SK-N-SH (cell line): Measurements from ENCODE around the gene POU2F1. TPM values are rescaled to one million over a fixed set of nuclear protein-coding genes. Genes with fewer than 3 reads are reported as not detected.

ENCODE experiments used
- CTCF ChIA-PET: fragments of 300-600, 350-600 bp; formaldehyde crosslinking; extraction: SDS; loops from one replicate; lab custom pipeline; 2021; lab: Yijun Ruan, JAX
- POLR2A ChIA-PET: fragments of 350-600 bp; sonication (Branson Sonifier 250); formaldehyde crosslinking; extraction: SDS; loops from one replicate; lab custom pipeline; 2020; ENCODE audit warnings: antibody characterized with exemption, inconsistent platforms; lab: Yijun Ruan, JAX
- DNase-seq: peaks from one replicate; pipeline ENCODE4 v3.0.0; 2012
- H2AFZ ChIP-seq: fragments of 200-600 bp; sonication (generic); 2 replicates; pipeline ENCODE4 v1.8.1; 2016; ENCODE audit warnings: antibody characterized with exemption, mild to moderate bottlenecking, low read depth
- H3F3A ChIP-seq: fragments of 200-600 bp; sonication (generic); replicated peaks from 2 replicates; pipeline ENCODE3; 2016; ENCODE audit warnings: antibody characterized with exemption, mild to moderate bottlenecking; ENCODE audit not compliant: insufficient read depth
- H3K27ac ChIP-seq, 2 experiments: fragments of 200-500 bp in 1 of 2; fragments of 200-600 bp in 1 of 2; sonication (Bioruptor generic) in 1 of 2; sonication (generic), shearing (Covaris generic) in 1 of 2; 2 replicates each; pipeline versions ENCODE4 v1.5.1 to v1.6.1; 2014 to 2016; ENCODE audit warnings: low read depth in 2 of 2, inconsistent platforms in 1 of 2, low read length in 1 of 2, mild to moderate bottlenecking in 1 of 2, mixed read lengths in 1 of 2
- H3K27me3 ChIP-seq: fragments of 200-600 bp; sonication (generic), shearing (Covaris generic); 2 replicates; pipeline ENCODE4 v1.6.1; 2016; ENCODE audit warnings: mixed run types; ENCODE audit not compliant: insufficient read depth
- H3K36me3 ChIP-seq, 2 experiments: fragments of 200-500 bp in 1 of 2; fragments of 200-600 bp in 1 of 2; sonication (Bioruptor generic) in 1 of 2; sonication (generic) in 1 of 2; replicated peaks in 1 of 2; 2 replicates each; pipeline versions ENCODE3 to v1.5.1; 2014 to 2016; ENCODE audit warnings: low read length in 1 of 2, mild to moderate bottlenecking in 1 of 2; ENCODE audit not compliant: insufficient read depth in 2 of 2, control insufficient read depth in 1 of 2
- H3K4me1 ChIP-seq, 2 experiments: fragments of 200-500 bp in 1 of 2; fragments of 200-600 bp in 1 of 2; sonication (Bioruptor generic) in 1 of 2; sonication (generic), shearing (Covaris generic) in 1 of 2; 2 replicates each; pipeline versions ENCODE4 v1.5.1 to v1.6.1; 2014 to 2016; ENCODE audit warnings: low read depth in 1 of 2, low read length in 1 of 2, mixed run types in 1 of 2; ENCODE audit not compliant: insufficient read depth in 2 of 2, control insufficient read depth in 1 of 2
- H3K4me2 ChIP-seq: fragments of 200-600 bp; sonication (generic), shearing (Covaris generic); 2 replicates; pipeline ENCODE4 v1.6.1; 2017; ENCODE audit warnings: mixed run types
- H3K4me3 ChIP-seq, 2 experiments: fragments of 200-500 bp in 1 of 2; fragments of 200-600 bp in 1 of 2; sonication (Bioruptor generic) in 1 of 2; sonication (generic), shearing (Covaris generic) in 1 of 2; 2 replicates each; pipeline versions ENCODE4 v1.5.1 to v1.8.1; 2014 to 2016; ENCODE audit warnings: low read depth in 2 of 2, inconsistent platforms in 1 of 2, low read length in 1 of 2, mild to moderate bottlenecking in 1 of 2, mixed read lengths in 1 of 2, moderate library complexity in 1 of 2
- H3K79me2 ChIP-seq: fragments of 200-600 bp; sonication (generic); 2 replicates; pipeline ENCODE4 v1.8.1; 2017; ENCODE audit warnings: mild to moderate bottlenecking; ENCODE audit not compliant: insufficient read depth
- H3K9ac ChIP-seq: fragments of 200-600 bp; sonication (generic); 2 replicates; pipeline ENCODE4 v1.6.1; 2017; ENCODE audit warnings: mixed run types
- H3K9me2 ChIP-seq: fragments of 200-600 bp; sonication (generic); 2 replicates; pipeline ENCODE4 v1.6.1; 2017; ENCODE audit warnings: mixed run types
- H3K9me3 ChIP-seq: fragments of 200-600 bp; sonication (generic); 2 replicates; pipeline ENCODE4 v1.6.1; 2017; ENCODE audit warnings: mixed run types, mild to moderate bottlenecking, moderate library complexity
- H4K20me1 ChIP-seq: fragments of 200-600 bp; sonication (generic); 2 replicates; pipeline ENCODE4 v1.6.1; 2017; ENCODE audit warnings: mild to moderate bottlenecking, mixed run types; ENCODE audit not compliant: insufficient read depth
- CHD2 ChIP-seq: fragments of 150-350 bp; IDR thresholded peaks from 2 replicates; pipeline ENCODE4 v1.6.1; 2018; ENCODE audit warnings: low read length; ENCODE audit not compliant: partially characterized antibody
- FOSL2 ChIP-seq: IDR thresholded peaks from 2 replicates; pipeline ENCODE4 v1.4.0; 2012; ENCODE audit warnings: low read depth, mild to moderate bottlenecking, moderate library complexity, borderline replicate concordance
- GABPA ChIP-seq: IDR thresholded peaks from 2 replicates; pipeline ENCODE4 v1.4.0; 2012; ENCODE audit warnings: low read depth, mild to moderate bottlenecking
- JUND ChIP-seq: IDR thresholded peaks from 2 replicates; pipeline ENCODE4 v1.4.0; 2012
- MAX ChIP-seq: IDR thresholded peaks from 2 replicates; pipeline ENCODE4 v1.4.0; 2012; ENCODE audit warnings: low read depth
- POLR2AphosphoS5 ChIP-seq: IDR thresholded peaks from 2 replicates; pipeline ENCODE4 v1.6.1; 2012; ENCODE audit warnings: low read depth, low read length
- RAD21 ChIP-seq: IDR thresholded peaks from 2 replicates; pipeline ENCODE4 v1.6.1; 2012; ENCODE audit warnings: mild to moderate bottlenecking, low read length
- RFX5 ChIP-seq: IDR thresholded peaks from 2 replicates; pipeline ENCODE4 v1.6.1; 2012; ENCODE audit warnings: mild to moderate bottlenecking, improper control_type of control experiment, low read length
- RXRA ChIP-seq: IDR thresholded peaks from 2 replicates; pipeline ENCODE4 v1.4.0; 2012; ENCODE audit warnings: low read depth, mild to moderate bottlenecking, borderline replicate concordance
- TAF1 ChIP-seq: IDR thresholded peaks from 2 replicates; pipeline ENCODE4 v1.6.1; 2012; ENCODE audit warnings: low read depth, mild to moderate bottlenecking, low read length, moderate library complexity, borderline replicate concordance
- TCF12 ChIP-seq: IDR thresholded peaks from 2 replicates; pipeline ENCODE4 v1.4.0; 2012
- TEAD4 ChIP-seq: IDR thresholded peaks from 2 replicates; pipeline ENCODE4 v1.4.0; 2012; ENCODE audit warnings: mild to moderate bottlenecking, borderline replicate concordance; ENCODE audit not compliant: insufficient read depth
- USF2 ChIP-seq: fragments of 150-350 bp; IDR thresholded peaks from 2 replicates; pipeline ENCODE4 v1.6.1; 2017; ENCODE audit warnings: antibody characterized with exemption, low read length, low read depth, borderline replicate concordance
- WGBS: methylation state at CpG from one replicate; pipeline ENCODE4 v1.1.6; 2017; ENCODE audit warnings: low lambda C conversion rate; 5-methylcytosine and 5-hydroxymethylcytosine counted together
- polyA plus RNA-seq, 3 experiments: library from polyadenylated mRNA; depleted of rRNA; stranded (reverse); fragments of >200 nt; gene quantifications; 2 replicates each; pipeline ENCODE4 v1.2.3, GENCODE V29; 2012

Gene POU2F1
- polyA plus RNA-seq, 1 of the 3 experiments (the other 2 are of a cell fraction), result 1.2 TPM

GRCh38 chr1:167345386-167345733, 124.7 kb downstream of the POU2F1 start:
- Histone ChIP-seq H3K27me3 (no peaks in the 10 kb centered on the region), H3K4me3 (no peak overlapping the region), H3K4me1 (no peaks in the 10 kb centered on the region; a peak in 1 of 4 replicates), H3K9me3 (no peaks in the 10 kb centered on the region)
- POLR2A ChIA-PET, result no interaction called here
- TF ChIP-seq FOSL2 (no peak), CHD2 (no peak), USF2 (no peak), TEAD4 (no peak), MAX (no peak), TCF12 (no peak), GABPA (no peak), RFX5 (no peak), TAF1 (no peak), JUND (no peak), RAD21 (no peak), POLR2AphosphoS5 (no peak), RXRA (no peak)
- TF ChIP-seq, all 33 proteins: peak for 0
- CTCF ChIA-PET, result no interaction called here
- Histone ChIP-seq H3K27ac (no peak overlapping the region), H3K9me2 (no peaks in the 10 kb centered on the region), H3K9ac (no peak overlapping the region), H4K20me1 (no peaks in the 10 kb centered on the region), H3K79me2 (no peaks in the 10 kb centered on the region), H3F3A (peaks cover 4% of the 10 kb centered on the region), H2AFZ (no peak overlapping the region), H3K36me3 (peaks cover 0 to 3% of the 10 kb centered on the region in 2 experiments), H3K4me2 (no peak overlapping the region)
- no peak for DNase-seq
- 89% methylated on average over 1 of the region's 1 CpG for WGBS

- no peak overlapping the region for H2AFZ ChIP-seq
- no peak for TF ChIP-seq MAX
- TF ChIP-seq USF2, result no peak
- no peak for TF ChIP-seq POLR2AphosphoS5
- no peak for TF ChIP-seq TCF12
- TF ChIP-seq, all 33 proteins: peak for 0
- peaks cover 0 to 3% of the 10 kb centered on the region in 2 experiments for H3K36me3 ChIP-seq
- 89% methylated on average over 6 of the region's 6 CpGs for WGBS
- H3K9me2 ChIP-seq, result no peaks in the 10 kb centered on the region
- no peak overlapping the region for H3K4me2 ChIP-seq
- no peak for DNase-seq
- no peaks in the 10 kb centered on the region for H4K20me1 ChIP-seq
- no peak overlapping the region for H3K4me3 ChIP-seq
- ChIA-PET POLR2A (no interaction called here), CTCF (no interaction called here)
- H3K27me3 ChIP-seq, result no peaks in the 10 kb centered on the region
- no peak overlapping the region for H3K9ac ChIP-seq
- no peaks in the 10 kb centered on the region for H3K4me1 ChIP-seq
- H3K79me2 ChIP-seq, result peaks cover 35% of the 10 kb centered on the region
- no peak overlapping the region for H3K27ac ChIP-seq
- H3F3A ChIP-seq, result no peaks in the 10 kb centered on the region
- H3K9me3 ChIP-seq, result 0 out of 2 replicates have a peak, but pooled peaks cover 11% of the 10 kb centered on the region
Measured at GRCh38 chr1:167357305-167357704, 136.6 kb downstream of the POU2F1 start.
